ENCODE results near the gene PLPPR3.
"Not testable (repeated sequence)": the region's sequence is repeated elsewhere in the genome, so short reads cannot be mapped to it uniquely, and the experiment has no call there.

Gene PLPPR3

GRCh38 chr19:861756-862580 is 40.2 kb upstream of the PLPPR3 start:
- peaks cover 7% of the 10 kb centered on the region for H3K4me1 ChIP-seq (ENCODE audit: insufficient read depth, low read length)
- H3K27me3 ChIP-seq (ENCODE audit: control insufficient read depth in 1 of 2, insufficient read depth in 2 of 2, low read length in 2 of 2): peaks cover 8 to 41% of the 10 kb centered on the region in 2 donors
- H3K9ac ChIP-seq (ENCODE audit: low read length): no peak overlapping the region
- H3K4me3 ChIP-seq (ENCODE audit: low read depth in 1 of 2, low read length in 2 of 2): no peak overlapping the region
- no peak overlapping the region for H3K27ac ChIP-seq (ENCODE audit: low read depth, low read length)
- H3K36me3 ChIP-seq (ENCODE audit: insufficient read depth, low read length): no peaks in the 10 kb centered on the region
- no peaks in the 10 kb centered on the region for H3K9me3 ChIP-seq (ENCODE audit: low read length)

DNA sequence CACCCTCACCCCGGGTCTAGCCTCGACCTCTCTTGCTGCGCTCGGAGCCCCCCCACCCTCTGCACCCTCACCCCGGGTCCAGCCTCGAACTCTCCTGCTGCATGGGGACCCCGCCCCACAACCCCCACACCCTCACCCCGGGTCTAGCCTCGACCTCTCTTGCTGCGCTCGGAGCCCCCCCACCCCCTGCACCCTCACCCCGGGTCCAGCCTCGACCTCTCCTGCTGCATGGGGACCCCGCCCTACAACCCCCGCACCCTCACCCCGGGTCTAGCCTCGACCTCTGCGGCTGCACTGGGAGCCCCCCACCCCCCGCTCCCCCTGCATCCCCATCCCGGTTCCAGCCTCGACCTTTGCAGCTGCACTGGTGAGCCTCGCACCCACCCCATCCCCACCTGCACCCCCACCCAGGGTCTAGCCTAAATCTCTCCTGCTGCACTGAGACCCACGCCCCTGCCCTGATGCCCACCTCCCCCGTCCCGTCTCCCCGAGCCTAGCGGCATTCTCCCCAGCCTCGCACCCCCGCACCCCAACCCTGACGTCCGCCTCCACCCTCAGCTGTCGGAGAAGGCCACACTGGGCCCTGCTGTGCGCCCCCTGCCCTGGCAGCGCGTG is 39.5 kb upstream of the PLPPR3 start:
- Histone ChIP-seq H3K9me3 (ENCODE audit: low read length) (no peaks in the 10 kb centered on the region), H3K9ac (ENCODE audit: low read length) (no peak overlapping the region), H3K4me1 (ENCODE audit: insufficient read depth, low read length) (peaks cover 7% of the 10 kb centered on the region), H3K27ac (ENCODE audit: low read depth, low read length) (no peak overlapping the region), H3K27me3 (ENCODE audit: control insufficient read depth in 1 of 2, insufficient read depth in 2 of 2, low read length in 2 of 2) (peaks cover 8 to 45% of the 10 kb centered on the region in 2 donors), H3K4me3 (ENCODE audit: low read depth in 1 of 2, low read length in 2 of 2) (no peak overlapping the region), H3K36me3 (ENCODE audit: insufficient read depth, low read length) (no peaks in the 10 kb centered on the region)

DNA sequence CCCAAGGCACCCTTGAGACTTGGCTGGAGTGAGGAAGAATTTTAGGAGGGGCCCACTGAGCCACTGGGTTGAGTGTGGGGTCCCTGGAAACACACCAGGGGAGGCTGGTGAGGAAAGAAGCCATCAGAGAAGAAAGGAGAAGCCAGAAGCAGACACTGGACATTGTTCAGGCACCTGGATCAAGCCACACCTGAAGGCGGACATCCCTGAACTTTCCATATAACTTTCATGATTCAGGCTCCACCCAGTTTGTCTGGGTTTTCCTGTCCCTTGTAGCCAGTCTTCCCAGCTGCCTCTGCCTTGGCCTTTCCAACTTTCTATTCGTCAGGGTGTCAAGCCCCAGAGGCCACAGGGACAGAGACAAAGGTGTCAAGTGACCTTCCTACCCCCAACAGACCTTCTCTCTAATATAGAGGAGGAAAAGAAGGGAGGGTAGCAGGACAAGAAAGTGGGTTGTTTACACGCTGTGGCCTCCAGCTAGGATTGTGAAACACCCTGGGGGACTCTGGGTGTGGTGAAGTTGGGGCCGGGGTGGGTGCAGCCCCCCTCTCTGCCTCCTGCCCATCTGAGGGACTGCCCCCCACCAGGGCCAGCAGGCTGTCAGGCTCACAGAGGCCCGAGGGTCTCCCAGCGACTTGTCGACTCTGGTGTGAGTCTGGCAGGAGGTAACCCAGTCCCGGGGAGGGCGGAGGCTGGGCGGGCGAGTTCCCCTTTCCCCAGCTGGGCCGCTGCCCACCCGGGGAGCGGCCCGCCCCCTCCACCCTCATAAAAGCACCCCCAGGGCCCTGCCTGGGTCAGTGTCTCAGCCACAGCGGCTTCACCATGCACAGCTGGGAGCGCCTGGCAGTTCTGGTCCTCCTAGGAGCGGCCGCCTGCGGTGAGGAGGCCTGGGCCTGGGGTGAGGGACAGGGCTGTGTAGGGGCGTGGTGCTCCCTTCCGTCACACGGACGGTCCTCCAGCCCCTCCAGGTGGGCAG is 37.4 kb upstream of the PLPPR3 start, which contains the start of gene CFD:
Gene CFD (plus strand): TSS at position 797 of the 976 bp plus-strand sequence. CDS start 26 bp downstream, at position 823.
- Histone ChIP-seq H3K36me3 (ENCODE audit: insufficient read depth, low read length) (no peaks in the 10 kb centered on the region), H3K9me3 (ENCODE audit: low read length) (no peaks in the 10 kb centered on the region), H3K9ac (ENCODE audit: low read length) (no peak within 1 kb of the TSS), H3K4me3 (ENCODE audit: low read depth in 1 of 2, low read length in 2 of 2) (peak within 1 kb of the TSS; percentile 32 to 38), H3K4me1 (ENCODE audit: insufficient read depth, low read length) (peaks cover 7% of the 10 kb centered on the region), H3K27me3 (ENCODE audit: control insufficient read depth in 1 of 2, insufficient read depth in 2 of 2, low read length in 2 of 2) (peaks cover 8 to 53% of the 10 kb centered on the region in 2 donors), H3K27ac (ENCODE audit: low read depth, low read length) (peak within 1 kb of the TSS; percentile 20)

- Histone ChIP-seq H3K27ac (ENCODE audit: low read depth, low read length) (no peak overlapping the region), H3K9me3 (ENCODE audit: low read length) (no peaks in the 10 kb centered on the region), H3K27me3 (ENCODE audit: control insufficient read depth in 1 of 2, insufficient read depth in 2 of 2, low read length in 2 of 2) (peaks cover 8 to 54% of the 10 kb centered on the region in 2 donors)
Observed at GRCh38 chr19:858284-858683, 36.5 kb upstream of the PLPPR3 start.

GRCh38 chr19:855566-856120 is 33.9 kb upstream of the PLPPR3 start:
- H3K4me3 ChIP-seq (ENCODE audit: low read depth in 1 of 2, low read length in 2 of 2): no peak overlapping the region
- H3K27ac ChIP-seq (ENCODE audit: low read depth, low read length): no peak overlapping the region
- H3K36me3 ChIP-seq (ENCODE audit: insufficient read depth, low read length): no peaks in the 10 kb centered on the region
- no peaks in the 10 kb centered on the region for H3K9me3 ChIP-seq (ENCODE audit: low read length)
- peaks cover 7% of the 10 kb centered on the region for H3K4me1 ChIP-seq (ENCODE audit: insufficient read depth, low read length)
- H3K27me3 ChIP-seq (ENCODE audit: control insufficient read depth in 1 of 2, insufficient read depth in 2 of 2, low read length in 2 of 2): peaks cover 8 to 51% of the 10 kb centered on the region in 2 donors
- H3K9ac ChIP-seq (ENCODE audit: low read length): no peak overlapping the region

More at GRCh38 chr19:858284-858683, 36.5 kb upstream of the PLPPR3 start:
- Histone ChIP-seq H3K4me3 (ENCODE audit: low read depth in 1 of 2, low read length in 2 of 2) (no peak overlapping the region), H3K36me3 (ENCODE audit: insufficient read depth, low read length) (no peaks in the 10 kb centered on the region), H3K4me1 (ENCODE audit: insufficient read depth, low read length) (peaks cover 4% of the 10 kb centered on the region), H3K9ac (ENCODE audit: low read length) (no peak overlapping the region)

GRCh38 chr19:855142-855541 is 33.4 kb upstream of the PLPPR3 start:
- no peak overlapping the region for H3K4me3 ChIP-seq (ENCODE audit: low read depth in 1 of 2, low read length in 2 of 2)
- H3K4me1 ChIP-seq (ENCODE audit: insufficient read depth, low read length): peaks cover 12% of the 10 kb centered on the region
- H3K27me3 ChIP-seq (ENCODE audit: control insufficient read depth in 1 of 2, insufficient read depth in 2 of 2, low read length in 2 of 2): peaks cover 8 to 46% of the 10 kb centered on the region in 2 donors
- H3K9me3 ChIP-seq (ENCODE audit: low read length): no peaks in the 10 kb centered on the region
- H3K9ac ChIP-seq (ENCODE audit: low read length): no peak overlapping the region
- H3K36me3 ChIP-seq (ENCODE audit: insufficient read depth, low read length): no peaks in the 10 kb centered on the region
- no peak overlapping the region for H3K27ac ChIP-seq (ENCODE audit: low read depth, low read length)

DNA sequence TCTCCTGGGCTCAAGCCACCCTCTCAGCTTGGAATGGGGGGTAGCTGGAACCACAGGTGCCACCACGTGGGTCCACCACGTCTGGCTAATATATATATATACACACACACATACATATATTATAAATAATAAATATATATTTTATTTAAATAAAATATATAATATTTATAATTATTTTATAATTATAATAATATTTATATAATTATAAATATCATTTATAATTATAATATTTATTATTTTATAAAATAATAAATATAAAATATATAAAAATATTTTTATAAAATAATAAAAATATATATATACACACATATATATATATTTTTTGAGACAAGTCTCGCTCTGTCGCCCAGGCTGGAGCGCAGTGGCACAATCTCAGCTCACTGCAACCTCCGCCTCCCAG is 32.8 kb upstream of the PLPPR3 start:
- H3K4me3 ChIP-seq (ENCODE audit: low read depth in 1 of 2, low read length in 2 of 2): no peak overlapping the region
- H3K9ac ChIP-seq (ENCODE audit: low read length): no peak overlapping the region
- H3K9me3 ChIP-seq (ENCODE audit: low read length): no peaks in the 10 kb centered on the region
- H3K36me3 ChIP-seq (ENCODE audit: insufficient read depth, low read length): no peaks in the 10 kb centered on the region
- H3K27ac ChIP-seq (ENCODE audit: low read depth, low read length): no peak overlapping the region
- peaks cover 12% of the 10 kb centered on the region for H3K4me1 ChIP-seq (ENCODE audit: insufficient read depth, low read length)
- peaks cover 8 to 40% of the 10 kb centered on the region in 2 donors for H3K27me3 ChIP-seq (ENCODE audit: control insufficient read depth in 1 of 2, insufficient read depth in 2 of 2, low read length in 2 of 2)

GRCh38 chr19:853614-854220 is 32.0 kb upstream of the PLPPR3 start:
- peaks cover 7 to 32% of the 10 kb centered on the region in 2 donors for H3K27me3 ChIP-seq (ENCODE audit: control insufficient read depth in 1 of 2, insufficient read depth in 2 of 2, low read length in 2 of 2)
- H3K9me3 ChIP-seq (ENCODE audit: low read length); H3K36me3 ChIP-seq (ENCODE audit: insufficient read depth, low read length); H3K27ac ChIP-seq (ENCODE audit: low read depth, low read length); H3K4me3 ChIP-seq (ENCODE audit: low read depth in 1 of 2, low read length in 2 of 2); H3K9ac ChIP-seq (ENCODE audit: low read length): not testable (repeated sequence)
- H3K4me1 ChIP-seq (ENCODE audit: insufficient read depth, low read length): peaks cover 12% of the 10 kb centered on the region

DNA sequence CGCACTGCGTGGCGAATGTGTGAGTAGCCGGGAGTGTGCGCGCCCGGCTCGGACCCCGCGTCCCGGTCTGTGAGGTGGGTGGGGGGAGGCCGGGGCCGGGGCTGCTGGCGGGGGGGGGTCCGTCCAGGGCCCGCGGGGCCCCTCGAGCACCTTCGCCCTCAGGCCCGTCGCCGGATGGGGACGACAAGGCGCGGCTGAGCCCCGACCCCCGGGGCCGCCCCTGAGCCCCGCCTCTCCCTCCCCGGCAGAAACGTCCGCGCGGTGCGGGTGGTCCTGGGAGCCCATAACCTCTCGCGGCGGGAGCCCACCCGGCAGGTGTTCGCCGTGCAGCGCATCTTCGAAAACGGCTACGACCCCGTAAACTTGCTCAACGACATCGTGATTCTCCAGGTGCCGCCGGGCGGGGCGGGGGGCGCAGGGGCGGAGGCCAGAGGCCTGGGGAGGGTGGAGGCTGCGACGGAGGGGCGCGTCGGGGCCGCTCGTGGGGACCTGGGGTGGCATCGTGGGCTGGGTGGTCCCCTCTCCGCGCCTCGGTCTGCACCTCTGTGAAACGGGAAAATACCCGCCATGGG is 31.3 kb upstream of the PLPPR3 start:
- H3K27me3 ChIP-seq (ENCODE audit: control insufficient read depth in 1 of 2, insufficient read depth in 2 of 2, low read length in 2 of 2): peaks cover under 1 to 26% of the 10 kb centered on the region in 2 donors
- H3K4me3 ChIP-seq (ENCODE audit: low read depth in 1 of 2, low read length in 2 of 2): no peak overlapping the region
- no peaks in the 10 kb centered on the region for H3K36me3 ChIP-seq (ENCODE audit: insufficient read depth, low read length)
- H3K9ac ChIP-seq (ENCODE audit: low read length): no peak overlapping the region
- peaks cover 15% of the 10 kb centered on the region for H3K4me1 ChIP-seq (ENCODE audit: insufficient read depth, low read length)
- no peak overlapping the region for H3K27ac ChIP-seq (ENCODE audit: low read depth, low read length)
- H3K9me3 ChIP-seq (ENCODE audit: low read length): no peaks in the 10 kb centered on the region

Data from muscle layer of colon (tissue), 2 donors.